Measurements from ENCODE around the gene PRKG1.

Gene PRKG1

GRCh38 chr10:51074238-51075028 lies at the start of gene PRKG1:
Gene PRKG1 (plus strand): TSS chr10:51074487.
- H3K27ac Mint-ChIP-seq (ENCODE audit: low read depth): no peak within 1 kb of the TSS
- H3K36me3 Mint-ChIP-seq (ENCODE audit: insufficient read depth): no peaks in the 10 kb centered on the region
- peaks cover 6% of the 10 kb centered on the region for H3K4me1 Mint-ChIP-seq
- ATAC-seq (replicated peaks; ENCODE audit: extremely low read depth, poor library complexity, severe bottlenecking): no peak
- peak within 1 kb of the TSS; percentile 71 for H3K4me3 Mint-ChIP-seq
- DNase-seq (ENCODE audit: low spot score in 2 of 2): no peak
- H3K9me3 Mint-ChIP-seq: no peaks in the 10 kb centered on the region
- peaks cover 45% of the 10 kb centered on the region for H3K27me3 Mint-ChIP-seq

- DNase-seq (ENCODE audit: low spot score in 2 of 2) (no peak), ATAC-seq (replicated peaks; ENCODE audit: extremely low read depth, poor library complexity, severe bottlenecking) (no peak)
- Mint-ChIP-seq H3K4me3 (no peak overlapping the region), H3K4me1 (no peaks in the 10 kb centered on the region), H3K9me3 (no peaks in the 10 kb centered on the region), H3K27me3 (peaks cover 22% of the 10 kb centered on the region), H3K27ac (ENCODE audit: low read depth) (no peak overlapping the region), H3K36me3 (ENCODE audit: insufficient read depth) (peaks cover 2% of the 10 kb centered on the region)
Observed at GRCh38 chr10:51028420-51028819, 45.9 kb upstream of the PRKG1 start.

- H3K36me3 Mint-ChIP-seq (ENCODE audit: insufficient read depth): peaks cover 2% of the 10 kb centered on the region
- peaks cover 27% of the 10 kb centered on the region for H3K27me3 Mint-ChIP-seq
- no peak for DNase-seq (ENCODE audit: low spot score in 2 of 2)
- H3K27ac Mint-ChIP-seq (ENCODE audit: low read depth): no peak overlapping the region
- no peaks in the 10 kb centered on the region for H3K9me3 Mint-ChIP-seq
- H3K4me3 Mint-ChIP-seq: no peak overlapping the region
- no peaks in the 10 kb centered on the region for H3K4me1 Mint-ChIP-seq
- ATAC-seq (replicated peaks; ENCODE audit: extremely low read depth, poor library complexity, severe bottlenecking): no peak
Observed at GRCh38 chr10:51029172-51029641, 45.1 kb upstream of the PRKG1 start.

- Mint-ChIP-seq H3K36me3 (ENCODE audit: insufficient read depth) (peaks cover 2% of the 10 kb centered on the region), H3K4me1 (no peaks in the 10 kb centered on the region), H3K27me3 (peaks cover 33% of the 10 kb centered on the region), H3K9me3 (no peaks in the 10 kb centered on the region), H3K4me3 (no peak overlapping the region), H3K27ac (ENCODE audit: low read depth) (no peak overlapping the region)
- DNase-seq (ENCODE audit: low spot score in 2 of 2): no peak
- ATAC-seq (replicated peaks; ENCODE audit: extremely low read depth, poor library complexity, severe bottlenecking): no peak
Observed at GRCh38 chr10:51030480-51030879, 43.8 kb upstream of the PRKG1 start.

GRCh38 chr10:51031950-51032349 lies 42.3 kb upstream of the PRKG1 start:
- no peak for ATAC-seq (replicated peaks; ENCODE audit: extremely low read depth, poor library complexity, severe bottlenecking)
- Mint-ChIP-seq H3K9me3 (no peaks in the 10 kb centered on the region), H3K4me1 (no peaks in the 10 kb centered on the region), H3K27ac (ENCODE audit: low read depth) (no peak overlapping the region), H3K36me3 (ENCODE audit: insufficient read depth) (no peaks in the 10 kb centered on the region), H3K4me3 (no peak overlapping the region), H3K27me3 (peaks cover 28% of the 10 kb centered on the region)
- no peak for DNase-seq (ENCODE audit: low spot score in 2 of 2)

GRCh38 chr10:51034769-51035168 lies 39.5 kb upstream of the PRKG1 start:
- Mint-ChIP-seq H3K4me3 (no peak overlapping the region), H3K27me3 (peaks cover 28% of the 10 kb centered on the region), H3K36me3 (ENCODE audit: insufficient read depth) (no peaks in the 10 kb centered on the region), H3K9me3 (no peaks in the 10 kb centered on the region), H3K27ac (ENCODE audit: low read depth) (no peak overlapping the region), H3K4me1 (no peaks in the 10 kb centered on the region)
- DNase-seq (ENCODE audit: low spot score in 2 of 2) (no peak), ATAC-seq (replicated peaks; ENCODE audit: extremely low read depth, poor library complexity, severe bottlenecking) (no peak)

- H3K4me1 Mint-ChIP-seq: no peaks in the 10 kb centered on the region
- H3K27ac Mint-ChIP-seq (ENCODE audit: low read depth): no peak overlapping the region
- no peak overlapping the region for H3K4me3 Mint-ChIP-seq
- no peaks in the 10 kb centered on the region for H3K9me3 Mint-ChIP-seq
- no peak for DNase-seq (ENCODE audit: low spot score in 2 of 2)
- no peaks in the 10 kb centered on the region for H3K36me3 Mint-ChIP-seq (ENCODE audit: insufficient read depth)
- no peak for ATAC-seq (replicated peaks; ENCODE audit: extremely low read depth, poor library complexity, severe bottlenecking)
- peaks cover 28% of the 10 kb centered on the region for H3K27me3 Mint-ChIP-seq
Observed at GRCh38 chr10:51035344-51035743, 38.9 kb upstream of the PRKG1 start.

- DNase-seq (ENCODE audit: low spot score in 2 of 2) (no peak), ATAC-seq (replicated peaks; ENCODE audit: extremely low read depth, poor library complexity, severe bottlenecking) (no peak)
- Mint-ChIP-seq H3K4me1 (no peaks in the 10 kb centered on the region), H3K27me3 (peaks cover 8% of the 10 kb centered on the region), H3K36me3 (ENCODE audit: insufficient read depth) (no peaks in the 10 kb centered on the region), H3K4me3 (no peak overlapping the region), H3K27ac (ENCODE audit: low read depth) (no peak overlapping the region), H3K9me3 (no peaks in the 10 kb centered on the region)
Observed at GRCh38 chr10:51045871-51046270, 28.4 kb upstream of the PRKG1 start.

- H3K36me3 Mint-ChIP-seq (ENCODE audit: insufficient read depth): no peaks in the 10 kb centered on the region
- peaks cover under 1% of the 10 kb centered on the region for H3K27me3 Mint-ChIP-seq
- H3K9me3 Mint-ChIP-seq: no peaks in the 10 kb centered on the region
- H3K27ac Mint-ChIP-seq (ENCODE audit: low read depth): no peak overlapping the region
- no peak for ATAC-seq (replicated peaks; ENCODE audit: extremely low read depth, poor library complexity, severe bottlenecking)
- no peaks in the 10 kb centered on the region for H3K4me1 Mint-ChIP-seq
- DNase-seq (ENCODE audit: low spot score in 2 of 2): no peak
- H3K4me3 Mint-ChIP-seq: no peak overlapping the region
Observed at GRCh38 chr10:51046654-51047053, 27.6 kb upstream of the PRKG1 start.

- DNase-seq (ENCODE audit: low spot score in 2 of 2) (no peak), ATAC-seq (replicated peaks; ENCODE audit: extremely low read depth, poor library complexity, severe bottlenecking) (no peak)
- Mint-ChIP-seq H3K4me3 (no peak overlapping the region), H3K4me1 (no peaks in the 10 kb centered on the region), H3K9me3 (no peaks in the 10 kb centered on the region), H3K27me3 (no peaks in the 10 kb centered on the region), H3K36me3 (ENCODE audit: insufficient read depth) (no peaks in the 10 kb centered on the region), H3K27ac (ENCODE audit: low read depth) (no peak overlapping the region)
Observed at GRCh38 chr10:51047857-51048256, 26.4 kb upstream of the PRKG1 start.

GRCh38 chr10:51048792-51049191 lies 25.5 kb upstream of the PRKG1 start:
- Mint-ChIP-seq H3K27me3 (no peaks in the 10 kb centered on the region), H3K4me1 (no peaks in the 10 kb centered on the region), H3K4me3 (no peak overlapping the region), H3K36me3 (ENCODE audit: insufficient read depth) (no peaks in the 10 kb centered on the region), H3K27ac (ENCODE audit: low read depth) (no peak overlapping the region), H3K9me3 (no peaks in the 10 kb centered on the region)
- DNase-seq (ENCODE audit: low spot score in 2 of 2) (no peak), ATAC-seq (replicated peaks; ENCODE audit: extremely low read depth, poor library complexity, severe bottlenecking) (no peak)

GRCh38 chr10:51052163-51052562 lies 22.1 kb upstream of the PRKG1 start:
- H3K27me3 Mint-ChIP-seq: peaks cover 20% of the 10 kb centered on the region

GRCh38 chr10:51057925-51058324 lies 16.4 kb upstream of the PRKG1 start:
- H3K4me1 Mint-ChIP-seq: no peaks in the 10 kb centered on the region
- H3K9me3 Mint-ChIP-seq: no peaks in the 10 kb centered on the region
- H3K36me3 Mint-ChIP-seq (ENCODE audit: insufficient read depth): no peaks in the 10 kb centered on the region
- H3K4me3 Mint-ChIP-seq: no peak overlapping the region
- DNase-seq (ENCODE audit: low spot score in 2 of 2): no peak
- H3K27me3 Mint-ChIP-seq: peaks cover 31% of the 10 kb centered on the region
- no peak overlapping the region for H3K27ac Mint-ChIP-seq (ENCODE audit: low read depth)
- no peak for ATAC-seq (replicated peaks; ENCODE audit: extremely low read depth, poor library complexity, severe bottlenecking)

More at GRCh38 chr10:51052163-51052562, 22.1 kb upstream of the PRKG1 start:
- no peak overlapping the region for H3K4me3 Mint-ChIP-seq
- no peak overlapping the region for H3K27ac Mint-ChIP-seq (ENCODE audit: low read depth)
- H3K36me3 Mint-ChIP-seq (ENCODE audit: insufficient read depth): no peaks in the 10 kb centered on the region
- no peaks in the 10 kb centered on the region for H3K4me1 Mint-ChIP-seq
- no peaks in the 10 kb centered on the region for H3K9me3 Mint-ChIP-seq
- DNase-seq (ENCODE audit: low spot score in 2 of 2): no peak
- ATAC-seq (replicated peaks; ENCODE audit: extremely low read depth, poor library complexity, severe bottlenecking): no peak
